NCI-H524 treated with DMSO at 0.1 percent for 48 hours (cell line): ENCODE data around the gene PIAS1.

Experiments
- DNase-seq: peaks from one replicate; lab custom pipeline; 2025; lab: John Stamatoyannopoulos, UW

The PIAS1 gene

GRCh38 chr15:68062946-68063465 lies 8.9 kb downstream of the PIAS1 start:
- DNase-seq = no peak

- DNase-seq = no peak
Observed at GRCh38 chr15:68063606-68064005, 9.5 kb downstream of the PIAS1 start.

- DNase-seq = no peak
Observed at GRCh38 chr15:68073576-68074288, 19.6 kb downstream of the PIAS1 start.

GRCh38 chr15:68075764-68076385 lies 21.8 kb downstream of the PIAS1 start:
- DNase-seq = no peak

GRCh38 chr15:68078365-68078764 lies 24.2 kb downstream of the PIAS1 start:
- DNase-seq = no peak

GRCh38 chr15:68080334-68080733 lies 26.2 kb downstream of the PIAS1 start:
- DNase-seq = no peak

- DNase-seq = no peak
Observed at GRCh38 chr15:68080783-68081182, 26.7 kb downstream of the PIAS1 start.

- no peak for DNase-seq
Observed at GRCh38 chr15:68081869-68082505, 27.9 kb downstream of the PIAS1 start.

- DNase-seq = no peak
Observed at GRCh38 chr15:68082735-68083134, 28.6 kb downstream of the PIAS1 start.

- no peak for DNase-seq
Observed at GRCh38 chr15:68083463-68083862, 29.3 kb downstream of the PIAS1 start.

GRCh38 chr15:68085052-68085451 lies 30.9 kb downstream of the PIAS1 start:
- DNase-seq = no peak

- no peak for DNase-seq
Observed at GRCh38 chr15:68091743-68092142, 37.6 kb downstream of the PIAS1 start.

- DNase-seq = no peak
Observed at GRCh38 chr15:68096099-68096498, 42.0 kb downstream of the PIAS1 start.

- DNase-seq = no peak
Observed at GRCh38 chr15:68097029-68097428, 42.9 kb downstream of the PIAS1 start.

GRCh38 chr15:68098465-68098864 lies 44.4 kb downstream of the PIAS1 start:
- no peak for DNase-seq

GRCh38 chr15:68100194-68100593 lies 46.1 kb downstream of the PIAS1 start:
- DNase-seq = no peak

GRCh38 chr15:68103603-68104002 lies 49.5 kb downstream of the PIAS1 start:
- no peak for DNase-seq

- DNase-seq = no peak
Observed at GRCh38 chr15:68106656-68107055, 52.5 kb downstream of the PIAS1 start.

- DNase-seq = no peak
Observed at GRCh38 chr15:68107142-68107541, 53.0 kb downstream of the PIAS1 start.

- DNase-seq = no peak
Observed at GRCh38 chr15:68112706-68113105, 58.6 kb downstream of the PIAS1 start.

- DNase-seq = no peak
Observed at GRCh38 chr15:68113273-68113672, 59.2 kb downstream of the PIAS1 start.

- DNase-seq = no peak
Observed at GRCh38 chr15:68113751-68114150, 59.6 kb downstream of the PIAS1 start.

GRCh38 chr15:68114356-68114755 lies 60.2 kb downstream of the PIAS1 start:
- DNase-seq = no peak
